DOHH2 (cell line): ENCODE results near the gene NR4A3.

Source experiments
- H3F3A ChIP-seq: fragments of 200-600 bp; sonication (generic), shearing (Covaris generic); 2 replicates; pipeline ENCODE4 v1.6.0; 2016; ENCODE audit warnings: antibody characterized with exemption, mild to moderate bottlenecking; ENCODE audit not compliant: control insufficient read depth, insufficient read depth
- H3K27ac ChIP-seq: fragments of 200-600 bp; sonication (generic); 2 replicates; pipeline ENCODE4 v1.5.1; 2014; ENCODE audit warnings: low read depth, mild to moderate bottlenecking, low read length, moderate library complexity
- H3K27me3 ChIP-seq: fragments of 200-600 bp; sonication (generic); 2 replicates; pipeline ENCODE4 v1.6.1; 2014; ENCODE audit warnings: mild to moderate bottlenecking, low read length, mixed read lengths; ENCODE audit not compliant: control insufficient read depth
- H3K36me3 ChIP-seq: fragments of 200-600 bp; sonication (generic); 2 replicates; pipeline ENCODE4 v1.6.1; 2014; ENCODE audit warnings: mild to moderate bottlenecking, low read length, moderate library complexity, mixed read lengths; ENCODE audit not compliant: control insufficient read depth
- H3K4me1 ChIP-seq: fragments of 200-600 bp; sonication (generic); 2 replicates; pipeline ENCODE4 v1.6.1; 2014; ENCODE audit warnings: mild to moderate bottlenecking, low read length, mixed read lengths; ENCODE audit not compliant: control insufficient read depth
- H3K4me2 ChIP-seq: fragments of 200-600 bp; sonication (generic); 2 replicates; pipeline ENCODE4 v1.6.0; 2014; ENCODE audit warnings: mild to moderate bottlenecking, low read length, moderate library complexity
- H3K4me3 ChIP-seq: fragments of 200-600 bp; sonication (generic); 2 replicates; pipeline ENCODE4 v1.5.1; 2014; ENCODE audit warnings: mild to moderate bottlenecking, low read length, mixed read lengths
- H3K79me2 ChIP-seq: fragments of 200-600 bp; sonication (generic); 2 replicates; pipeline ENCODE4 v1.6.1; 2014; ENCODE audit warnings: mild to moderate bottlenecking, low read length, mixed read lengths; ENCODE audit not compliant: control insufficient read depth
- H3K9me2 ChIP-seq: fragments of 200-600 bp; sonication (generic); replicated peaks from 2 replicates; pipeline ENCODE4 v1.6.1; 2014; ENCODE audit warnings: mild to moderate bottlenecking, low read length, mixed read lengths; ENCODE audit not compliant: control insufficient read depth
- H3K9me3 ChIP-seq: fragments of 200-600 bp; sonication (generic); 2 replicates; pipeline ENCODE4 v1.6.1; 2014; ENCODE audit warnings: antibody characterized with exemption, low read length, mixed read lengths; ENCODE audit not compliant: control insufficient read depth, insufficient read depth
- H4K20me1 ChIP-seq: fragments of 200-600 bp; sonication (generic); 2 replicates; pipeline ENCODE4 v1.6.0; 2014; ENCODE audit warnings: low read depth, mild to moderate bottlenecking, antibody characterized with exemption, low read length, moderate library complexity; ENCODE audit not compliant: control insufficient read depth, insufficient read depth
- CTCF ChIP-seq: fragments of 200-600 bp; sonication (generic); IDR thresholded peaks from one replicate; pipeline ENCODE4 v1.5.1; 2014; ENCODE audit warnings: antibody characterized with exemption, mild to moderate bottlenecking, low read depth, low read length; ENCODE audit not compliant: poor library complexity, severe bottlenecking
- EZH2phosphoT487 ChIP-seq: fragments of 200-600 bp; sonication (generic); IDR thresholded peaks from 2 replicates; pipeline ENCODE4 v1.6.1; 2017; ENCODE audit warnings: borderline replicate concordance, mild to moderate bottlenecking, antibody characterized with exemption, low read length, moderate library complexity, mixed read lengths

NR4A3 gene

GRCh38 chr9:99813739-99814138 lies 7.9 kb upstream of the NR4A3 start:
- peaks cover 6% of the 10 kb centered on the region for H3K4me1 ChIP-seq
- no peaks in the 10 kb centered on the region for H3K27me3 ChIP-seq
- no peaks in the 10 kb centered on the region for H3K9me2 ChIP-seq
- no peak overlapping the region for H3K4me3 ChIP-seq
- no peaks in the 10 kb centered on the region for H3K9me3 ChIP-seq
- no peaks in the 10 kb centered on the region for H3K36me3 ChIP-seq
- H4K20me1 ChIP-seq, result no peaks in the 10 kb centered on the region
- H3K4me2 ChIP-seq, result no peak overlapping the region
- TF ChIP-seq EZH2phosphoT487, result no peak
- no peak for TF ChIP-seq CTCF
- H3K79me2 ChIP-seq, result peaks cover 3% of the 10 kb centered on the region
- peaks cover 13% of the 10 kb centered on the region; the same call in 1 of the 2 replicates for H3F3A ChIP-seq
- H3K27ac ChIP-seq, result no peak overlapping the region

GRCh38 chr9:99814359-99814758 lies 7.3 kb upstream of the NR4A3 start:
- Histone ChIP-seq H4K20me1 (no peaks in the 10 kb centered on the region), H3K27me3 (no peaks in the 10 kb centered on the region), H3K9me2 (no peaks in the 10 kb centered on the region), H3K27ac (no peak overlapping the region), H3K36me3 (no peaks in the 10 kb centered on the region), H3K4me3 (no peak overlapping the region), H3F3A (peaks cover 18% of the 10 kb centered on the region; the same call in 1 of the 2 replicates), H3K79me2 (peaks cover 3% of the 10 kb centered on the region), H3K4me2 (no peak overlapping the region), H3K4me1 (peaks cover 10% of the 10 kb centered on the region), H3K9me3 (no peaks in the 10 kb centered on the region)
- no peak for TF ChIP-seq CTCF
- no peak for TF ChIP-seq EZH2phosphoT487

GRCh38 chr9:99816392-99816791 lies 5.3 kb upstream of the NR4A3 start:
- Histone ChIP-seq H3K4me1 (peaks cover 20% of the 10 kb centered on the region), H3K9me3 (no peaks in the 10 kb centered on the region), H3K9me2 (no peaks in the 10 kb centered on the region), H4K20me1 (no peaks in the 10 kb centered on the region), H3K4me2 (no peak overlapping the region), H3K4me3 (no peak overlapping the region), H3F3A (peaks cover 26% of the 10 kb centered on the region), H3K36me3 (no peaks in the 10 kb centered on the region), H3K27ac (no peak overlapping the region), H3K27me3 (no peaks in the 10 kb centered on the region), H3K79me2 (peaks cover 3% of the 10 kb centered on the region)
- TF ChIP-seq CTCF, result no peak
- TF ChIP-seq EZH2phosphoT487, result no peak

- Histone ChIP-seq H3K4me2 (peak overlapping the region; percentile 80), H3K27me3 (peaks cover 17% of the 10 kb centered on the region), H3K9me2 (no peaks in the 10 kb centered on the region), H3K27ac (peak overlapping the region; percentile 78; the same call in 1 of the 2 replicates), H3K9me3 (no peaks in the 10 kb centered on the region), H3K4me3 (peak overlapping the region; percentile 80), H3F3A (peaks cover 26% of the 10 kb centered on the region), H3K4me1 (peaks cover 33% of the 10 kb centered on the region), H3K36me3 (no peaks in the 10 kb centered on the region), H3K79me2 (peaks cover 3% of the 10 kb centered on the region), H4K20me1 (no peaks in the 10 kb centered on the region)
- TF ChIP-seq CTCF (no peak), EZH2phosphoT487 (no peak)
Measured at GRCh38 chr9:99818500-99818899, 3.2 kb upstream of the NR4A3 start.
